Measurements from ENCODE around the gene LHX3. TPM values are rescaled to one million over a fixed set of nuclear protein-coding genes. Genes with fewer than 3 reads are reported as not detected.

Gene LHX3
- total RNA-seq, 4 donors from 2014 or later, result not detected

DNA sequence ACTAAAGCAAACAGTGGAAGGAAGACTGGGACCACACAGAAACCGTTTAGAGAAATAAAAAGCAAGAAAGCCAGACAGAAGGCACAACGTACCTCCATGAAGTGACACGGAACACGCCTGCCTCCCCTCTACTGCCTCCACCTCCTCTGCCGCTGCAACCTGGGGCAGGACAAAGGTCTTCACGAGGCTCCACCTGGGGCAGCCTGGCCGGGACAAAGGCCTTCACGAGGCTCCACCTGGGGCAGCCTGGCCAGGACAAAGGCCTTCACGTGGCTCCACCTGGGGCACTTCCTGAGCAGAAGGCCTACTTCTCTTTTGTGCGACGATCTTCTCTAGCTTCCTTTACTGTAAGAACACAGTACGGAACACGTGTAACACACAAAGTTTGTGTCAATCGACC lies 28.9 kb upstream of the LHX3 start:
- no peaks in the 10 kb centered on the region for H3K36me3 ChIP-seq
- intact Hi-C loops (cut with DNase I), result no loop called here
- TF ChIP-seq POLR2A (IDR thresholded peaks at IDR 0.05), result no peak
- TF ChIP-seq, protein P1, sequence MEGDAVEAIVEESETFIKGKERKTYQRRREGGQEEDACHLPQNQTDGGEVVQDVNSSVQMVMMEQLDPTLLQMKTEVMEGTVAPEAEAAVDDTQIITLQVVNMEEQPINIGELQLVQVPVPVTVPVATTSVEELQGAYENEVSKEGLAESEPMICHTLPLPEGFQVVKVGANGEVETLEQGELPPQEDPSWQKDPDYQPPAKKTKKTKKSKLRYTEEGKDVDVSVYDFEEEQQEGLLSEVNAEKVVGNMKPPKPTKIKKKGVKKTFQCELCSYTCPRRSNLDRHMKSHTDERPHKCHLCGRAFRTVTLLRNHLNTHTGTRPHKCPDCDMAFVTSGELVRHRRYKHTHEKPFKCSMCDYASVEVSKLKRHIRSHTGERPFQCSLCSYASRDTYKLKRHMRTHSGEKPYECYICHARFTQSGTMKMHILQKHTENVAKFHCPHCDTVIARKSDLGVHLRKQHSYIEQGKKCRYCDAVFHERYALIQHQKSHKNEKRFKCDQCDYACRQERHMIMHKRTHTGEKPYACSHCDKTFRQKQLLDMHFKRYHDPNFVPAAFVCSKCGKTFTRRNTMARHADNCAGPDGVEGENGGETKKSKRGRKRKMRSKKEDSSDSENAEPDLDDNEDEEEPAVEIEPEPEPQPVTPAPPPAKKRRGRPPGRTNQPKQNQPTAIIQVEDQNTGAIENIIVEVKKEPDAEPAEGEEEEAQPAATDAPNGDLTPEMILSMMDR (IDR thresholded peaks at IDR 0.05), result no peak
- WGBS, 2 donors, result 91 to 94% methylated on average over 14 of the region's 14 CpGs
- H3K4me3 ChIP-seq (replicated peaks in 1 of 3), result no peak overlapping the region
- H3K4me1 ChIP-seq, result peaks cover 0 to 2% of the 10 kb centered on the region in 2 donors
- DNase-seq, result no peak
- H3K9me3 ChIP-seq, result no peaks in the 10 kb centered on the region
- no peaks in the 10 kb centered on the region for H3K27me3 ChIP-seq
- H3K27ac ChIP-seq, result no peak overlapping the region

DNA sequence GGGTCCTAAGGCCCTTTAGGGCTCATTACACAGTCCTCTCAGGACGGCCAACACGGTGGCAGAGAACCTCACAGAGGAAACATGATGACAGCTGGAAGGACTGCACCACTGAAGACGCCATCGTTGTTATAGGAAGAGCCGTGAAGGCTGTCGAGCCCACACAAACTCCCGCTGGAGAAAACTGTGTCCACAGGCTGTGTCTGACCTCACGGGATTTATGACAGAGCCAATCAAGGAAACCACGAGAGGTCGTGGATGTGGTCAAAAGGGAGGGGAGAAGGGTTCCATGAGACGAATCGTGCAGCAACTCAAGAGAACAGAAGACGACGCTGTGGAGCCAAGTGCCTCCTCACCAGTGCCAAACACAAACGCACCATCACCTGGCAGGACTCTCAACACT lies 28.5 kb upstream of the LHX3 start:
- intact Hi-C loops (cut with DNase I), result no loop called here
- no peaks in the 10 kb centered on the region for H3K9me3 ChIP-seq
- no peaks in the 10 kb centered on the region for H3K36me3 ChIP-seq
- no peak overlapping the region for H3K27ac ChIP-seq
- no peak for DNase-seq
- TF ChIP-seq POLR2A (IDR thresholded peaks at IDR 0.05), result no peak
- TF ChIP-seq, protein P1 (IDR thresholded peaks at IDR 0.05), result no peak
- H3K27me3 ChIP-seq, result no peaks in the 10 kb centered on the region
- 83 to 85% methylated on average over 15 of the region's 15 CpGs for WGBS, 2 donors
- H3K4me3 ChIP-seq (replicated peaks in 1 of 3), result no peak overlapping the region
- no peaks in the 10 kb centered on the region for H3K4me1 ChIP-seq

DNA sequence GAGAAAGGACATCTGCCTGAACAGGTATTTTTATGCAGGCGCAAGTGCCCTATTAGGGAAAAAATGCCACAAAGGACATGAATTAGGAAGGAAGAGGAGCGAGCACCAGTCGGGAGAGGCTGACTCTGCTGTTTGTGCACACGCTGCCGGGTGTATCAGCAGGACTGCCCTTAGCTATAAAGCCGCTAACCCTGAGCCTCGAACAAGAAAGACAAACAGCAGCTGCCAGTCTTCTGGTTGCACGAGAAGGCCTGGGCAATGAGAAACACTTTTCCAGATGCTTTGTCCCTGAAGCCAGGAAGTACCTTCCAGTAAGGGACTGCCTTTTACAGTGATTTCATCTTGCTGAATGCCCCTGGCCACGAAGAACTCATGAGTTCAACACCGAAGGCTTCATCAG lies 28.0 kb upstream of the LHX3 start:
- no peak for TF ChIP-seq POLR2A (IDR thresholded peaks at IDR 0.05)
- TF ChIP-seq, protein P1 (IDR thresholded peaks at IDR 0.05), result no peak
- H3K4me1 ChIP-seq, result no peaks in the 10 kb centered on the region
- H3K9me3 ChIP-seq, result no peaks in the 10 kb centered on the region
- no peak overlapping the region for H3K27ac ChIP-seq
- DNase-seq, result no peak
- intact Hi-C loops (cut with DNase I), result no loop called here
- no peaks in the 10 kb centered on the region for H3K36me3 ChIP-seq
- no peaks in the 10 kb centered on the region for H3K27me3 ChIP-seq
- H3K4me3 ChIP-seq (replicated peaks in 1 of 3), result no peak overlapping the region
- 82 to 85% methylated on average over 10 of the region's 10 CpGs for WGBS, 2 donors

DNA sequence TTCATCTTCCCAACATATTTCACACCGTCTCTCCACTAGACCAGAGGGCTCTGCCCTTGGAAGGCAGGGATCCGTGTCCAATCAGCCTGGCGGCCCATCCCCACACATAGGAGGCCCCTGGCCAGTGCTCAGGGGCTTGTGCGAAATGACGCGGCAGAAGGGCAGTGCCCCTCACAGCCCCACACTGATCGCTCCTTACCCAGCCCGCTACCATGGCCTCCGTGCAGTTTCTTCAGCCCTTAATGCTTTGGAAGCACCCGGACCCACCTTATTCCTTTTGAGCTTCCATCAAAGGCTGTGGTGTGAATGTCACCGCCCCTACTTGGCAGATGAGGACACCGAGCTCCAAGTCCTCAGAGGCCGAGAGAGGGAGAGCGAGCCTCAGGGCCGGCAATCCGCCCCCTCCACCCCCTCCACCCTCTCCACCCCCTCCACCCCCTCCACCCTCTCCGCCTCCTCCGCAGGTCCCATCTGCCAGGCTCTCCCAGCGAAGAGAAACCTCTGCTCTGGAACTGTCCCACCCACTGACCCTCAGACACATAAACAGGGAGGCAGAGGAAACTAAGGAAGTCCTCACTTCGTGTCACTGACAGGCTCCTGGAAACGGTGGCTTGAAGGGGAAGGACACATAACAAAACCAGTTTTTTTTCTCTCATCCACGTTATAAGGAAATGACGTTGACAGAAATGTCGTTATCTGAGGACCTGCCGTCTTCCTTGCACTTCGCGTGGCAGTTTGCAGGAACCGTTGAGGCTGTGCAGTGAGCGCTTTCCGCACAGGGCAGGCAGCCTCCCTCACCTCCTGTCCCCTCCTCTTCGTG lies 26.8 kb upstream of the LHX3 start:
- Histone ChIP-seq H3K27ac (no peak overlapping the region), H3K36me3 (no peaks in the 10 kb centered on the region), H3K4me3 (replicated peaks in 1 of 3) (no peak overlapping the region), H3K27me3 (no peaks in the 10 kb centered on the region), H3K4me1 (no peaks in the 10 kb centered on the region), H3K9me3 (no peaks in the 10 kb centered on the region)
- WGBS, 2 donors, result 82 to 90% methylated on average over 31 of the region's 31 CpGs
- TF ChIP-seq, protein P1 (IDR thresholded peaks at IDR 0.05), result no peak
- no peak for TF ChIP-seq POLR2A (IDR thresholded peaks at IDR 0.05)
- intact Hi-C loops (cut with DNase I), result no loop called here
- DNase-seq, result no peak

DNA sequence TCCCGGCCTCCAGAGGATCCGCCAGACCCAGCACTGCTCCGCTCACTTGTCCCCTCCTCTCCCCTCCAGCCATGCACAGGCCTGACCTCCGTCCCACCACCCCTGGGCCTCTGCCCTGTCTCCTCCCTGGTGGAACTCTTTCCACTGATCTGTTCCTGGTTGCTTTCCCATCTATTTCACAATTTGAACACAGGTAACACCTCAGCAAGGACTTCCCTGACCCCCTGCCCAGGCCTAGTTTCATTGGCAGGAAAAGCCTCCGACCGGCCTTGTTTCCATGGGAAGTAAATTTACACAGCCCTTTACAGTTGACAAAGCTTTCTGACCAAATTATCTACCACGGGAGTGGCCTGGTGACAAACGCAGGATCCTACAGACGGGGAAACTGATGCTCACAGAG lies 25.8 kb upstream of the LHX3 start:
- DNase-seq, result no peak
- intact Hi-C loops (cut with DNase I), result no loop called here

More for the DNA sequence above, 25.8 kb upstream of the LHX3 start:
- Histone ChIP-seq H3K36me3 (no peaks in the 10 kb centered on the region), H3K9me3 (no peaks in the 10 kb centered on the region), H3K4me3 (replicated peaks in 1 of 3) (no peak overlapping the region), H3K4me1 (no peaks in the 10 kb centered on the region), H3K27me3 (no peaks in the 10 kb centered on the region), H3K27ac (no peak overlapping the region)
- WGBS, 2 donors, result 95 to 98% methylated on average over 9 of the region's 9 CpGs
- TF ChIP-seq, protein P1 (IDR thresholded peaks at IDR 0.05), result no peak
- no peak for TF ChIP-seq POLR2A (IDR thresholded peaks at IDR 0.05)
